CD4-positive, alpha-beta T cell treated with Interleukin-15 for 4 hours (primary cell): ENCODE measurements around the gene CA5A.

Experiments
- DNase-seq: peaks from one replicate; pipeline ENCODE4 v3.0.0-alpha.2; 2020; ENCODE audit warnings: low spot score

Gene CA5A

DNA sequence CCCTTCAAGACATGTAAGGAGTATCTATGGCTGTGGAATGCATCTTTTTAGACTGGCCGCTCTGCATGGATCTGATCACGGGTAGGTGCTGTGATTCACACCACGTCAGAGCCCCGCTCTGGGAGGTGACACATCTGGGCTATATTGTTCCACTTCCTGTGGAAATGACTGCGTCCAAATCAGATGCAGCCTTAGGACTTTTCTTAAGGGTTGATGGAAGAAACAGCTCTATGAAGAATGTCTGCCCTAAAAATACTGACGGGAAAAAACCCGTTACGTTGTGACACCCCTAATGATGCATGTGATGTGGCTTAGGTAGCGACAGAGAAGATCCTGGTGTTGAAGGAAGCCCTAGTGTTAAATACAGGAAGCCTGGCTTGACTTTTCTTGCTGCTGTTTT is 27.1 kb upstream of the CA5A start:
- DNase-seq: peak; percentile 54

DNA sequence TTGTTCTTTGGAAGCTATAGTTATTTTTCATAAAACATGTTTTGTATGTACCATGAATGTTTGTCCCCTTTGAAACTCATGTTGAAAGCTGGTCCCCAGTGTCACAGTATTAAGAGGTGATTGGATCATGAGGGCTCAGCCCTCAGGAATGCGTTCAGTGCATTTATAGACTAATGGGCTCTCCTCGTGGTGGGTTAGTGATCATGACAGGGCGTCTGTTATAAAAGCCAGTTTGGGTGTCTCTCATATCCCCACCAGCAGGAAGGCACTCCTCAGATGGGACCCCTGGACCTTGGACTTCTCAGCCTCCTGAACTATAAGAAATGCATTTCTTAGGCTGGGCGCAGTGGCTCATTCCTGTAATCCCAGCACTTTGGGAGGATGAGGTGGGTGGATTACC is 25.3 kb upstream of the CA5A start:
- no peak for DNase-seq

DNA sequence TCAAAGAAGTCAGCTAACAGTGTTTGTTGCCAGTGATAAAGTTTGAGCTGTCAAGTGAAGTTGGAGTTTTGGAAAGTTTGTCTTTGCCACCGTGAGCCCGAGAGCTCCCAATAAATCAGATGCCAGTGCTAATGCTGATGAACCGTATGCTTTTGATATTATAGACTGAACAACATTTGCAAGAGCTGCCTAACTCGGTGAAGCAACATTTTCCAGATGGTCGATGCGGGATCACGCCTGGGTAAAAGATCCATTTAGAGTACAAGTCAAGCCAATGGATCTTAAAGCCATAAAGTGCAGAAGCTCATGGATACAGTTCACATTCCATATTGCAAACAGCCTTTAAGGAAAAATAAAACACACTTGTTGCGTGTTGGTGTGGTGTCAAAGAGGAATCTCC is 24.5 kb upstream of the CA5A start:
- DNase-seq: no peak

DNA sequence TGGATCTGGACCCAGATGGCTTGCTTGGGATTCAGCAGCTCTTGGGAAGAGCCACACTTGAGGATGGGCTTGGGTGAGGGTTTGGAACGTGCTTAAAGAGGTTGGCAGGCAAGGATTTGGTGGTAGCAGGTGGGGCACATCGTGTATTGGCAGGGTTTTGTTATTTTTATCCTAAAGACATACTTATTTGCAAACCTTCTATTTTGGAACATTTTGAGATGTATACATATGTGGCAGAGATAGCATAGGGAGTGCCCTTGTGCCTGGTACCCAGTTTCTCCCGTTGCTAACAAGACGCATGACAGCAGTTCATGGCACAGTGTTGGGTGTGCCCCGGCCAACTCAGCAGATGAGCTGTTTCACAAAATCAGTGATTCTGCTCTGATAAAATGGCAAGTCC is 24.0 kb upstream of the CA5A start:
- DNase-seq: no peak

DNA sequence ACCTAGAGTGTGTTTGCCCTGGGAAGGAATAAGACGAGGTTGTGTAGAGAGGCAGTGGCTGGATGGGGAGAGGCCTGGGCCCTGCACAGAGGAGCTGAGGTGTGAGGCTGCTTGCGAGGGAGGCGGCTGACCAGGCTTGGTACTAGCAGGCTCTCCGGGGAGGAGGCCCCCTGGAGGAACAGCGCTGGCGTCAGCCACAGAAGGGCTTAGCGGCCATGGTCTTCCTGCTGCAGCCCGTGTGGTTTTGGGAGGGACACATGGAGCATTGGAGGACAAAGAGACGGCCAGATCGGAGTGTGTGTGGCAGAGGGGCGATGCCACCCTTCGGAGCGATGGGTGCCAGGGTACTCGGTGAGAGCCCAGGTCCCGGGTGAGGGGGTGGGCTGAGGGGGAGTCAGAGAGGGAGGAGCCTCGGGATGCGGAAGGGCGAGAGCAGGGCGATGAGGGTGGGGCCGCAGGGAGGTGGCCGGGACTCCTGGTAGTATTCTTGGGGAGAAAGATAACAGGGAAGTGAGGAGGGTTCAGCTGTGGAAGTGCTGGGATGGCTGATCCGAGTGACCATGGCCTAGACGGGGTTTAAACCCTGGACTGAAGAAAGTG is 23.2 kb upstream of the CA5A start:
- no peak for DNase-seq

DNA sequence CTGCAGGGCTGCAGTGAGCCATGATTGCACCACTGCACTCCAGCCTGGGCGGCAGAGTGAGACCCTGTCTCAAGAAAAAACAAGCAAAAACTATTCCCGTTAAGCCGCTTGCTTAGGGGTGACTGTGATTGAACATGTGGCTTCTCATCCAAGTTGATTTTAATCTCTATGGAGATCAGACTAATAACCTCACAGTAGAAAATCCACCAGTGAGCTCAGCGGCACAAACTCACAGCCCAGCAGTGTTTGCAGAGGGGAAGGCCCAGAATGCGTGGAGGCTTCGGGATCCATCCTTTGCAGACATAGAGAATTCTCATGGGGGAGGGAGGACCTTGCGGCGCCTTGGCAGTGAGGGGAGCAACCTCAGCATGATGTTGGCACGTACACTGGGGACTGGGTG is 22.3 kb upstream of the CA5A start:
- no peak for DNase-seq

DNA sequence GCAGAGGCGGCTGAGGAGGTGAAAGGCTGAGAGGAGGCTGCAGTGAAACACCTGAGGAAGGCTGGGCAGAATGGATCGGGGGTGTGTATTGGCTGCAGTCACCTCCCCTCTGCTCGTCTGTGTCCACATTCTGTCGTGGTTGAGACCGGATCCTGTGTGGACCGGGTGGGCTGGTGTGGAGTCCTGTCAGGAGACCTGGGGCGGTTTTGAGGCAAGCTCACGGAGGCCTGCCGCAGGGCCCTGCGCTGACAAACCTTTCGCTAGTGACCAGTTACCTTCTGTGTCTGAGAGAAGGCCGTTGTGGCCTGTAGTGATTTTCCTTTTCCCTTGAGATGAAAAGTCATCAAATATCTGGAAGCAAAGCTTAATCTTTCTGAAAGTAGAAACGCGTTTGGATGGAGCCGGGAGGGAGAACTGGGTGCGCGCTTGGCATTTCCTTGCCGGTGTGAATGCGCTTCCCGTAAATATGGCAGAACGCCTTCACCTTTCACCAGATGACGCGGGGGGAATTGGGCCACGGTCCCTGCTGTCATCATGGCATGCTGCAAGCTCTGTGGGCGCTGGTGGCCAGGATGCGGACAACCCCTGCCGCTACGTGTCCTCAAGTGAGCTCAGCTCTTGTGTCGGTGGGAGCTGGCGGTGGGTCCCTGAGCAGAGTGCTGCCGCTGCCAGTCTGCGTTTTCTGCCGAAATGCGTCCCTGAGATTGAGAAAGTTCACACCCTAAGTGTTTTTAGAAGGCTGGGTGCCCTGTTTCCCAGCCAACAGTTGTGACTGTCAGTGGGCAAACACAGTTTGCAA is 21.2 kb upstream of the CA5A start:
- DNase-seq: no peak

DNA sequence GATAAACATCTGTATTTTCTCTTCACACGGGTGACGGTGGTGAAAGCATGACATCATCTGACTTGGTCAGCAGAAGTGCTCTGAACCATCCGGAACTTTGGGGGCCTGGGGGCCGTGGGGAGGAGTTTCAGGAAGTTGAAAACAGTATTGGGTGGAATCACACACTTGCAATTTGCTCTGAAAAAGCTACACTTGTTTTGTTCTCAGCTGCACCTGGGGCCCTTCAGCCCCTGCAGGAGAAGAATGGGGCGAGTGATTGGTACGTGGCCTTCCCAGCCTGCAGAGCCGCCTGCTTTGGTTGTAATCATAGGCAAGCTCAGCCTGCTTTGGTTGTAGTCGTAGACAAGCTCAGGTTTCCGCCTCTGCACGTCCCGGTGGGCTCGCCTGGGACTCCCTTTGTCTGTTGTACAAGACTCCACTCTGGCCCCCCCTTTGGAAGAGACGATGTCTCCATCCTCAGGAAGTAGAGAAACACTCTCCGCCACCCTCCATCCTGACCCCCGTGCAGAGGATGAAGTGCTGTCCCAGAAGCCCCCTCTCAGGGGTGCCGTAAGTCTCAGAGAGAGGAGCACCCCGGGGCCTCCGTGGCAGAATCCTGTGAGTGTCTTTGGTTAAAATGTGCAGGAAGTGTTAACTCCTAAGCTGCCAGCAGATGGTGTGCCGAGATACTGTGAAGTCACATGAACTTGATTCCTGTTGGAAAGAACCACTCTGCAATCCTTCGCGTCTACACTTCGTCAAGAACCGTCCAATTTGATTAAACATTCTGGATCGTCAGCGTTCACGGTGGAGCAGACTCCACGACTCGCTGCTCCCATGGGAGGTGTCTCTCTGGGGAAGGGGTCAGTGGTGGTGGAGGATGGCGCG is 20.3 kb upstream of the CA5A start:
- peak; percentile 74 for DNase-seq

DNA sequence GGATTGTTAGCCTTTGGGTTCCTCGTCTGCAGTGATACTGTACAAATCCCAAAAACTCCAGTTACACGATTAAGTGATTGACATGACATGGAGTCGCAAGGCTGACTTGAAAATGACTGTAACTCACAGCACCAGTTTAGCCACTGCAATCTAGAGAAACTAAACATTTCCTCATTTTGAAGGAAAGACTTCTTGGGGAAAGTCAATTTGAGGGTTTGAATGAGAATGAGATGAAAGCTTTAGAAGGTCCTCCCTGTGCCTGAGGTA is 19.7 kb upstream of the CA5A start:
- no peak for DNase-seq

DNA sequence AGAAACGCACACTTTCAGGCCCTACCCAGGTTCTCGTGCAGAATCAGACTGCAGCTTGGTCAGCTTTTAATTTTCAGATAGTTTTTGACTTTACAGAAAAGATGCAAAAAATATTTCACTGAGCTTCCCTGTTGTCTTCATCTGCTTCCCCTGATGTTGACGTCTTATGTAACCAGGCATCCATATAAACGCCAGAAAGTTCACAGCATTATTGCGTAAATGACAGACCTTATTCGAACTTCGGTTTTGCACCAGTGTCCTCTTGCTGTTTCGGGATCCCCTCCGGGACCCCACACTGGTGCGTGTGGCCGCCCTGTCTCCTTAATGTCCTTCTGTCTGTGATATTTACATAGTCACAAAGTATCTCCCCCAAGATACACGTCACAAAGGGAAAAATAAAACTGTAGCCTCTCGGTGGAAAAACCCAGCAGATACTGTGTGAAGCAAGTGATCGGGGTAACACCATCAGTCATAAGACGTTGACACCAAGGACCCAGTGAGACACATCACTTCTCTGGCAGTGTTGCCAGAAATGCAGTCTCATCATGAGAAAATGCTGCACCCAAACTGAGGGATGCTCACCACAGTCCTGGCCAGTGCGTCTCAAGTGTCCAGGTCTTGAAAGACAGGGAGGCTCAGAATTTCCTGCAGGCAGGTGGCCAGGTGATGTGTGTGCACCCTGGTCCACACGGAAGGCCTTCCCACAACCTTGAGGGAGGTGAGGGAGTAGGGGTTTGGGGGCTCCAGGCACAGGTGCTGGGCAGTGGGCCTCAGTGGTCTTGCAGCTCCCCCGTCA is 19.2 kb upstream of the CA5A start:
- no peak for DNase-seq

DNA sequence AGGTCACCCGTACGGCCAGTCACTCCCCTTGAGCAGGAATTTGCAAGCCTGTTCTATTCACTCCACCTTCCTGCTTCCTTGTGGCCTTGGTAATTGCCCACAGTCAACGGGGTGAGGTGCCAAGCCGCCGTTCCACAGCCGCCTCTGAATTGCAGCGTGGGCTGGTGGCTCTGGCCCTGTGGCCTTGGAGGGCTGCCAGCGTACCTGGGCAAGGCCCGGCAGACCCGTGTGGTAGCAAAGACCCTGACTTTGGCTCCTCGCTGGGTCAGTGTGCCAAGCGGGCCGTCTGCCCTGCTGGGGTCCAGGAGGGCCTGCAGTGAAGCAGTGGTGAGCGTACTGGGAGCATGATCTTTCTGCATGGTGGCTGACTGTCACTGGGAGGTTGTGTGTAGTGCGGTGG is 18.5 kb upstream of the CA5A start:
- DNase-seq: no peak

DNA sequence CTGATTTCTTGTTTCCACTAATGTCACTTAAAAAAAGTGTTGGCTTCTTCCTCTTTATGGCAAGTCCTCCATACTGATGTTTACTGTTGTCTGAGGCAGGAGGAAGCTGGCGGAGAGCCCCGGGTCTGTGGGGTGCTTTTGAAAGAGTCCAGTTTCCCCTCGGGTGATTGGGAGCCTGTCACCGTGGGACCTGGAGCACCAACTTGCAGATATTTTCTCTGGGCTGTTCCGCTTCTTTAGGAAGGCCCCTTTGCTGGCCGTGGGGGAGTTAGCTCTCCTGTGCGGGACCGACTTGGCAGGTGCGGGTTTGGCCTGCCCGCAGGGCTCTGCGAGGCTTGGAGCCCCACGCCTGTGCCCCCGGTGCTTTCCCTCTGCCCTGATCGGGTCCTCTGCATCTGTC is 18.0 kb upstream of the CA5A start:
- DNase-seq: no peak

DNA sequence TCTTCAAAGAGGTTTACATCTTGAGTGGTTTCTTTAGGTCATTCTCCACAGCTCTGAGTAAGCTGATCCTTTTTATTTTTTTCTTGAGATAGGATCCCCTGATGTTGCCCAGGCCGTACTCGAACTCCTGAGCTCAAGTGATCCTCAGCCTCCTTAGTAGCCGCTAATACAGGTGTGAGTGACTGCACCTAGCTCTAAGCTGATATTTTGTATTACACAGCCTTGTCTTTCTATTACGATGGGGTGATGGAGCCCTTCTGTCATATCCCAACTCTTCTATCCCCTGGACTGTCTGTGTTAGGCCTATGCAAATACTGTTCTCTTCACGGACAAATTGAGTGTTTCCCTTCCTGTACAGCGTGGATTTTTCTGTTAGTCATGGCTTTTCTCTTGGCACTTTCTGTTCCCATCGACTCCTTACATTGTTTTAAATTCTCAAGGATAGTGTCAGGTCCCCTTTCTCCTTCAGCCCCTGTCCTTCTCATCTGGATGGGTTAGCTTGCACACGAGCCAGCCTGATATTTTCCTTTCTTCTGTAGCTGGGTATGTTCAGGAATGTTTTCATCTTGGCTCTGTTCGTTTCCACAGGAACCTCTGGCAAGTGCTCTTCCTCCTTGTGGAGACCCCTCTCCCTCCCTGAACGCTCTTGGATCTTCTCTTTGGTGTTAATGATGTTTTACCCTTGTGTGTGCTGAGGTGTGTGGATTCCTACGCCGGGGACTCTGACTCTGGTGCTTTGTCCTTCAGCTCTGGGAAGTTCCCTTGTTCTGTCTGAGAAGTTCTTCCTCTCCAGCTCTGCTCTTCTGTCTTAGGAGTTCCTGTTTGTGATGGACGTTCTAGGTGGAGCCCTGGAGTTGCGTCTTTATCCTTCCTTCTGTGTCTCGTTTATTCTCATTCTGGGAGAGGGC is 17.2 kb upstream of the CA5A start:
- DNase-seq: no peak

DNA sequence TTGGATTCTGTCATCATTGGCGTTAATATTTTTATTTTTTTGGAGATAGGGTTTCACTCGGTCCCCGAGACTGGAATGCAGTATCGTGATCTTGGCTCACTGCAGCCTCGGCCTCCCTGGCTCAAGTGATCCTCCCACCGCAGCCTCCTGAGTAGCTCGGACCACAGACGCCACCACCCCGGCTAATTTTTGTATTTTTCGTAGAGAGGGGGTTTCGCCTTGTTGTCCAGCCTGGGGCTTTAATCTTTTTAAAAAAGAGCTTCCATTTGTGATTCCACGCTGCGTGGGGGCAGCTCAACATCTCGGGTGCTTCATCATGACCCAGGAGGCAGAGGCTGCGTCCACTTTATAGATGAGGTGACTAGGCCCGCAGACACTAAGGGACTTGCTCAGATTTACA is 16.4 kb upstream of the CA5A start:
- DNase-seq: no peak

DNA sequence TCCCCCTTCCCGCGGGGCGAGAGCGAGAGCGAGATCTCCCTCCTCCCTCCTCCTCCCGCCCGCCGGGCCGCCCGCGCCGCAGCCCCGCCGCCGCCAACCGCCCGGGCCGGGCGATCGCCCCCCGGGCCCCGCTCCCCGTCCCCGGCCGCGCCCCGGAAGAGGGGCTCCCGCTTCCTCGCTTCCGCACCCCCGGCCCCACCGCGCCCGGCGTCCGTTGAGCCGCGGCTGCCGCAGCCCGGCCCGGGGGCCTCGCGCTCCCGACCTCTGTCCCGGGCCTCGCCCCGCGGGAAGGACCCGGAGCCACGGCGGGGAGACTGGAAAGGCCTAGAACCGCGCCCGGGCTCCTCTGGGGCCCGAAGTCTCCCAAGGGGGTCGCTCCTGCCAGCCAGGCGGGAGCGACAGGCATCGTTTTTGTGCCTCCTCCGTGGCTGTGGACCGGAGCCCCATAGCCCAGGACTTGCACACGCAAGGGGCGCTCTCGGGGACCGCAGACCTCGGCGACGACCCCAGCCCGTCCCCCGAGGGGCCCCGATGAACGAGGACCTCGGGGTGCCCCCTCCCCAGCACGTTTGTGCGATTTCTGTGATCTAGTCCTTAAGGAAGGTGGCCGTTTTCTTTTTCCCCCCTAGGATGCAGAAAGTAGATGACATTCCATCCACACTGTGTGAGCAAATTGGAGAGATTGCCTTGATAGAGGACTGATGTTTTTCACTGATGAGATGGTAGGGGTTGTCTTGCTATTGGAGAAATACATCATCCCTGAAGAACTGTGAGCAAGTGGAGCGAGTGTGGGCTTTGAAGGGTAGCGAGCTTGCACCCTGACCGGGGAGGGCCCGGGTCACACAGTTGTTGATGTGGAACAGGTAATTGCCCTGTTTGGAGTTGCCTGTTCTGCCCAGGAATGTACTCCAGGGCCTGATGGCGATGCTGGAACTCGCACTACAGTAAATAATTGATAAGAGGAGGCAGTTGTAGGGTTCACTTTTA is 15.5 kb upstream of the CA5A start:
- no peak for DNase-seq

DNA sequence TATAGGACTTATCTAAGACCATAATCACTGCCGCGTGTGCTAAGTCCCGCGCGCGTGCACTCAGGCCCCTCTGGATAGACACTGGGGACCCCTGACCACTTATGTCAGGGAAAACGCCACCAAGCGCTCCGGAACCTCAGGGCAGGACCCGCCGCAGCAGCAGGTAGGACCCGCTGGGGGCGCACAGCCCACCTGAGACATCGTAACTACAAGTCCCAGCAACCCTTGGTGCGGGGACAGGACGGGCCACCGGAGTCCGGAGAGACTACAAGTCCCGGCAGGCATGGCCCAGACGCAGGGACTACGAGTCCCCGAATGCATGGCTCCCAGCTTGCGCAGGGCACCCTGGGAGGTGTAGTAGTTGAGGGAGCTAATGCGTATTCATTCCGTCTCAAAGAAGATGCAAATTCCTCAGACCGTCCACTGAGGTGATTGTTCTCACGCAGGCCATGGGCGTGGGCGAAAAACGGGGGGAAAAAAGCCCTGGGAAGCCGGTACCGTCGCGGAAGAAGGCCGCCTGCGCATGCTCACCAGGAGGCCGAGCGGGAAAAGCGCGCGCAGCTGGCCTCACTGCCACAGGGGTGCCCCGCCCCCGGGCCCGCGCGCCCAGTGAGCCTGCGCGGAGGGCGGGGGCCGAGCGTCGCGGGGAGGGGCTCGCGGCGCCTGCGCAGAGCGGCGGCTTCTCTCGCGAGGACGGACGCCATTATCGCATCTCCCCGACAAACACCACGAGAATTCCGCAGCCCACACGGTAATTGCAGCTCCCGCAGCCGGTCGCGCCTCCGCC is 14.6 kb upstream of the CA5A start, which contains the start of gene BANP:
Gene BANP (plus strand): TSS at position 670 of the 787 bp plus-strand sequence. CDS start 23,682 bp downstream, outside the sequence.
- DNase-seq: peak; percentile 98

DNA sequence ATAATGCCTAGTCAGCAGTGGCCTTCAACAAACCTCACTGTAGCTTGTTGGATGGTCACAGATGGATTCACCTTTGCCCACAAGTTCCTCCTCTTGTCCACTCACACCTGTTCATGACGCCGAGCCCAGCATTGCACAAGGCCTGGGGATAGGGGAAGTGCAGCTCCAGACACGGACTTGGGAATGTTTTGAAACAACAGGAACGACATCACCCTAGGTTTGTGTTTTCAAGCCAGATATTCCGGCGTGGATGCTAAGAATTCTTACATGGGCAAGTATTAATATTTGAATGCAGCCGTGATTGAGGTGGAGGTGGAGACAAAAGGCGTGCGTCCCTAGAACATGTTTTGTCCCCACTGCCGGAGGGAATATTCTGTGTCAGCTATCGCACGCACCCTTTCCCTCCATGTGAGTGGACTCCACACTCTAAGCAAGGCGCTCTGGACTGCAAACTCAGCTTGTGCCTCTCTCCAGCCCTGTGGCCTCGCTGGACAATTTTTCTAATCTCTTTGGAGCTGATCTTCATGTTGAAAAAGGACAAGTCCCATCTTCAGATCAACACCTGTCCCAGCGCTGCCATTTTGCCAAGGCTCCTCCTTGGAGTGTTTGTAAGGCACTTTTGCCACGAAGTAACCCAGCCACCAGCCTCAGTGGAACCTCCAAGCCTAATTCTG is 12.9 kb upstream of the CA5A start:
- no peak for DNase-seq

DNA sequence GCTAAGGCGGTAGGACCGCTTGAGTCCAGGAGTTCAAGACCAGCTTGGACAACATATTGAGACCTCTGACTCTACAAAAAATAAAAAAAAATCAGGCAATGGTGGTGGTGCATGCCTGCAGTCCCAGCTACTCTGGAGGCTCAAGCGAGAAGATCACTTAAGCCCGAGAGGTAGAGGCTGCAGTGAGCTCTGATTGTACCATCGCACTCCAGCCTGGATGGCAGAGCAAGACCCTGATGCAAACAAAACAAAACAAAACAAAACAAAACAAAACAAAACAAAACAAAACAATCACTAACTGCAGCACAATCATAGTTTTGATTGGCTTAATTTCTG is 12.4 kb upstream of the CA5A start:
- DNase-seq: no peak

DNA sequence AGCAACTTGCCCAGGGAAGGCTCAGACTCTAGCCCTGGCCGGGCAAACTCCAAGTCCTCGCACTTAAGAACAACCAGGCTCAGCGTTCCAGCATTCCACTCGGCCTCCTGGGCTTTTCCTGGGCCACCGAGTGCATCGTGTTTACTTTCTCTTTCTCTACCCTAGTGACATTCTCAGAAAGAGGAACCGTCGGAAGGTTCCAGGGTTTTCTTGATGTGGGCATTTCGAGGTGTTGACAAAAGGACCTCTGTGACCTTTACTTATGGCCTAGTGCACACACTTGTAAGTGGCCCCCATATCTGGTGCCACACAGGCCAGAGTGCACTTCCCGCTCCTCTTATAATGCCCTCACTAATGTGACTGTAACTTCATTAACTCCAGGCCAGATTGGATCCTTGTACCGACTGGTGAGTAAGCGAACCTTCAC is 11.8 kb upstream of the CA5A start:
- DNase-seq: no peak
